A549 treated with ZK216348 at 1 μM for 4 hours (cell line): ENCODE results near the gene PNPLA3. TPM values are rescaled to one million over a fixed set of nuclear protein-coding genes. Genes with fewer than 3 reads are reported as not detected.

Source experiments
- total RNA-seq: library from RNA; stranded (reverse); fragments of 200-300 nt; extraction: Qiagen RNA extraction; gene quantifications from 5 replicates; pipeline ENCODE4 v1.2.3, GENCODE V29; 2022; ENCODE audit warnings: low read depth

The PNPLA3 gene
- 0.52 to 1.7 TPM (median 1.3 TPM) in 5 replicates for total RNA-seq

GRCh38 chr22:43923631-43924464 is at the start of gene PNPLA3:
TSS of gene PNPLA3 (plus strand) at chr22:43923805. CDS start at chr22:43923912, 107 bp downstream.

GRCh38 chr22:43891360-43892182 is 32.0 kb upstream of the PNPLA3 start, which contains the start of gene PNPLA5:
TSS of gene PNPLA5 (minus strand) at chr22:43892013. CDS start at chr22:43891880, 133 bp downstream.

GRCh38 chr22:43955040-43955882 is 31.7 kb downstream of the PNPLA3 start, which contains the start of gene SAMM50:
TSS of gene SAMM50 (plus strand) at chr22:43955442. CDS start at chr22:43955578, 136 bp downstream.

Other genes starting within 250 kb of the PNPLA3 start
- gene EFCAB6, start 111.5 kb upstream of the PNPLA3 start, total RNA-seq = 0.34 to 1.1 TPM (median 0.45 TPM) in 5 replicates
- gene SULT4A1, start 61.3 kb upstream of the PNPLA3 start, total RNA-seq = not detected in 5 replicates
- gene PNPLA5, start 31.8 kb upstream of the PNPLA3 start, total RNA-seq = not detected in 5 replicates
- 41.1 to 48.9 TPM (median 46.7 TPM) in 5 replicates for gene SAMM50, start 31.6 kb downstream of the PNPLA3 start, total RNA-seq
- gene PARVB, start 100.5 kb downstream of the PNPLA3 start, total RNA-seq = 32.2 to 42.7 TPM (median 38.5 TPM) in 5 replicates